T-helper 22 cell (primary cell): ENCODE results near the gene SBNO2.

Source experiments
- DNase-seq: peaks from one replicate; pipeline ENCODE4 v3.0.0-alpha.2; 2020; ENCODE audit warnings: low read depth

Gene SBNO2

GRCh38 chr19:1070931-1071791, 102.9 kb downstream of the SBNO2 start:
- no peak for DNase-seq

DNA sequence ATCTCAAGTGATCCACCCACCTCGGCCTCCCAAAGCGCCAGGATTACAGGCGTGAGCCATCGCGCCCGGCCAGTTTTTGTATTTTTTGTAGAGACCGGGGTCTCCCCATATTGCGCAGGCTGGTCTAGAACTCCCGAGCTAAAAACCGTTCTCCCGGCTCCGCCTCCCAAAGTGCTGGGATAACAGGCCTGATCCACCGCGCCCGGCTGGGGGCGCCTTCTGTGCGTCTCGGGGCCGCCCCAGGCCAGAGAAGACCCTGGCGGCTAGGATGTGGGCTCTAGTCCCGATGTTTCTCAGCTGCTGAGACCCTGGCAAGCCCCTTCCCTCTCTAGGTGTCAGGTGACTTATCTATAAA, 103.5 kb downstream of the SBNO2 start:
- DNase-seq, result no peak

GRCh38 chr19:1069009-1069779, 104.9 kb downstream of the SBNO2 start:
- DNase-seq, result peak; percentile 76

DNA sequence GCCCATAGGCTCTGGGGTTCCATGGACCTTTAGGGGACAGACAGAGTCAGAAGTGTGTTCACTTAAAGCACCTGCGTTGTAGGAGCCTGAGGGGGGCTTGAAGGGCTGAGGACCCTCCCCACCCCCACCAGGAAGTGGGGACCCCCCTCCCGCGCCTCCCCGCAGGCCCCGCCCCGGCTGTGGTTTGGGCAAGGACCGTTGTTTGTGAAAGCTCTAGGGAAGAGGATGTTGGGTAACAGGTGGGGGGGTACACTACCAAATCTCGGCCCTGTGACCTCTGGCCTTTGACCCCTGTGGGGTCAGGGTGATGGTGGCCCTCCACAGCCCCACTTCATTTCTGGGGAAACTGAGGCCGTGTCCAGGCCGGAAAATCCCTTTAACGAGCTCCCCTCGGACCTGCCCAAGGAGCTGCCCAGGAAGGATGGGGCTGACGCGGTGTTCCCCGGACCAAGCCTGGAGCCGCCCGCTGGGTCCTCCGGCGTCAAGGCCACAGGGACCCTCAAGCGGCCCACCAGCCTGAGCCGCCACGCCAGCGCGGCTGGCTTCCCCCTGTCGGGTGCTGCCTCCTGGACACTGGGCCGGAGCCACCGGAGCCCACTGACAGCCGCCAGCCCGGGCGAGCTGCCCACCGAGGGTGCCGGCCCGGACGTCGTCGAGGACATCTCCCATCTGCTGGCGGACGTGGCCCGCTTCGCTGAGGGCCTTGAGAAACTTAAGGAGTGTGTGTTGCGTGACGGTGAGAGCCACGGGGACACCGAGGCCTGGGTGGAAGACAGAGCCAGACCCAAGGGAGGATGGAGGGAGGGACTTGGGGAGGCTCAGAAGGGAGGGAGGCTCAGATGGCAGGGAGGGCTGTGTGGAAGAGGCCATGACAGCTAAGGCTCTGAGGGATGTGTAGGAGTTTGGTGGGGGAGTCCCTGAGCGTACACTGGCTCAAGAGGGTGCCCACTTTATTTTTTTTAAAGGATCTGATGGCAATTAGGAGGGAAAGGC, 105.8 kb downstream of the SBNO2 start:
- DNase-seq, result peak; percentile 45

DNA sequence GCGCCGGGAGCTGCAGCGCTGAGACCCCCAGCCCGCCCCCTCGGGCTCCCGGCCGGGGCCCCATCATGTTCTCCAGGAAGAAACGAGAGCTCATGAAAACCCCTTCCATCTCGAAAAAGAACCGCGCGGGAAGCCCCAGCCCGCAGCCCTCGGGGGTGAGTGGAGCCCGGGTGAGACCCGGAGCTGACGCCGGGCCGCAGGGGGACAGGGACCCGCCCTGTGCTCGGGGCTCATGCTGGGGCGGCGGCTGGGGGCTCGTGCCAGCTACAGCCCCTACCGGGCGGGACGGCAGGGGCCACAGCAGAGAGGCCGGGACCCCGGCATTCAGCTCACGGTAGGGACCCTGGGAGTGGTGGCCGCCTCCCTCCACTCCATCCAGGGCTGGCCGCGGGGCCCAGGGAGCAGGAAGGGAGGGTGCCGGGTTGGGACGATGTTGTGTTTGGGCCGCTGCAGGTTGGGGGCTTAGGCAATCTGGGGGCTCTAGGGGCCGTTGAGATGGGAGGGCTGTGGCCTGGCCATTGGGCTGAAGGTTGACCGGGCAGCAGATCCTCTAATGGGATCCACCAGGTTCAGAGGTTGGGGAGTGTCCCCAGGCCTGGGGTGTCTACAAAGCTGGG, 106.6 kb downstream of the SBNO2 start:
- DNase-seq, result peak; percentile 77

- DNase-seq, result peak; percentile 80
These were observed 107.2 kb downstream of the SBNO2 start, which contains the start of gene ARHGAP45 for GRCh38 chr19:1066748-1067340. Gene ARHGAP45 (plus strand): TSS chr19:1067167. CDS start chr19:1067406, 239 bp downstream.

DNA sequence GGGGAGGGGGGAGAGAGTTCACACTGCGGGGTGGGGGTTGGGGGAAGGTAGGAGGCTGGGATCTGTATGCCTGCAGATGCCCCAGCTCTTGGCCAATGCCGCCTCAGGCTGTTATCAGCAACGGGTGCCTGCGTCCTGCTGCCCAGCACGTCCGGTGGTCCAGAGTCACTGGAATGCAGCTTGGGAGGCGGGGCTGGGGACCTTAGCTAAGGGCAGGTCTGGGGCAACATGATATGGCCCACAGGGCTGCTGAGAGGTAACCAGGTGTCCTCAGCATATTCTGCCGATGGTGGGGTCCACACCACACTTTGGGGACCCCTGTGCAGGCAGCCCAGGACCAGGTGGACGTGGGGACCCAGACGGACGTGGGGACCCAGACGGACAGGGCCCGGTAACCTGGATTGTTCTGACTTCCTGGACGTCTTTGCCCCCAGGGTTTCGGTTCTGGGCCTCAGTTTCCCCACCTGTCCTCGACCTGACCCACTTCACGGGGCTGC, 107.8 kb downstream of the SBNO2 start:
- DNase-seq, result no peak

GRCh38 chr19:1065606-1066109, 108.4 kb downstream of the SBNO2 start:
- DNase-seq, result no peak

GRCh38 chr19:1064661-1065605, 109.1 kb downstream of the SBNO2 start:
- DNase-seq, result peak; percentile 47

GRCh38 chr19:1063909-1064660, 110.0 kb downstream of the SBNO2 start:
- DNase-seq, result no peak

DNA sequence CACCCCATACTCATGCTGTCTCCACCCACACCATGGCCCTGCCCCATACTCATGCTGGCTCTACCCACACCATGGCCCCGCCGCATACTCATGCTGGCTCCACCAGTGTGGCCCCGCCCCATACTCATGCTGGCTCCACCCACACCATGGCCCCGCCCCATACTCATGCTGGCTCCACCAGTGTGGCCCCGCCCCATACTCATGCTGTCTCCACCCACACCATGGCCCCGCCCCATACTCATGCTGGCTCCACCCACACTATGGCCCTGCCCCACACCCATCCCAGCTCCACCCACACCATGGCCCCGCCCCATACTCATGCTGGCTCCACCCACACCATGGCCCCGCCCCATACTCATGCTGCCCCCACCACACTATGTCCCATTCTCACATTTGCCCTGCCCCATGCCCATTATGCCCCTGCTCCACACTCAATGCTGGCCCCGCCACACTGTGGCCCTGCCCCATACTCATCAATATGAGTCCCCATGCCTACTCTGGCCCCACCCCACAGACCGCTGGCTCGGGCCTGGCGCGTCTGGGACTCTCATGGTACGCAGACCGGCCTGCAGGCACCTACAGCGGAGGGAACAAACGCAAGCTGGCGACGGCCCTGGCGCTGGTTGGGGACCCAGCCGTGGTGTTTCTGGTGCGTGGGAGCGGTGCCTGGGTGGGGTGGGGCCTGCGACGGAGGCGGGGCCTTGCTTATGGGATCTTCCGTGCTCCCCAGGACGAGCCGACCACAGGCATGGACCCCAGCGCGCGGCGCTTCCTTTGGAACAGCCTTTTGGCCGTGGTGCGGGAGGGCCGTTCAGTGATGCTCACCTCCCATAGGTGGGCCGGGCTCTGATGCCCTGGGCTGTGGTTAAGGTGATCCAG, 110.8 kb downstream of the SBNO2 start:
- DNase-seq, result peak; percentile 59

DNA sequence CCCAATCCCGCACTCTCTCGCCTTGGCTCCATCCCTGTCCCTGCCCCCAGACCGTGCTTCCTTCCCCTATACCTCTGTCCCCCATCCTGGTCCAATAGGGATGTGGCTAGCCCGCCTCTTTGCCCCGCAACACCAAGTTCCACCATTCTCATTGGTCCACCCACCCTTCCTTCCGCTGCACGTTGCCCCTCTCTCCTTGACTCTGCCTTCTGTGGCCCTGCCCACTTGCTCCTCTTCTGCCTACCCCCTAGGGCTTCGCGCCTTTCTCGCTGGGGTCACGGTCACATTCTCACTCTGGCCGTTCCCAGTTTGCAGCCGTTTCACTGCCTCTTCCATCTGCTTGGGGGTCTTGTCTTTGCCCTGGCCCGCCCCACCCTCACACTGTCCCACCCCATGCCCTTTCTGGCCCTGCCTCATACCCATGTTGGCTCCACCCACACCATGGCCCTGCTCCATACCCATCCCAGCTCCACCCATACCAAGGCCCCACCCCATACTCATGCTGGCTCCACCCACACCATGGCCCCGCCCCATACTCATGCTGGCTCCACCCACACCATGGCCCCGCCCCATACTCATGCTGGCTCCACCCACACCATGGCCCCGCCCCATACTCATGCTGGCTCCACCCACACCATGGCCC, 111.6 kb downstream of the SBNO2 start:
- DNase-seq, result no peak

- no peak for DNase-seq
These were observed 112.1 kb downstream of the SBNO2 start for GRCh38 chr19:1061987-1062386.

DNA sequence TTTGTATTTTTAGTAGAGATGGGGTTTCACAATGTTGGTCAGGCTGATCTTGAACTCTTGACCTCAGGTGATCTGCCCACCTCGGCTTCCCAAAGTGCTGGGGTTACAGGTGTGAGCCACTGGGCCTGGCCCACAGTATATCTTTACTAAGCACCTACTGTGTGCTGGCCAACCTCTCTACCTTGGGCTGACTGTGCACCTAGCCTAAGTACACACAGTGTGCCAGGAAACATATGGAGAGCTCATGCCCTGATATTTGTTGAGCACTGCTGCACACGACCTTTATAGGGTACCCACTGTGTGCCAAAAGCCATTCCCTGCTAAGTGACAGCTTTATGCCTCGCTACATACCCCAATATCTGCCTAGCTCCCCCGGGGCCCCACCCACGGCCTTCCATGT, 113.4 kb downstream of the SBNO2 start:
- DNase-seq, result no peak

- DNase-seq, result no peak
These were observed 116.0 kb downstream of the SBNO2 start for GRCh38 chr19:1058112-1058511.
